KBM-7 (cell line): Measurements from ENCODE around the gene RAB1B.
"Not testable (repeated sequence)": the region's sequence is repeated elsewhere in the genome, so short reads cannot be mapped to it uniquely, and the experiment has no call there.

Experiments used
- DNase-seq: peaks from one replicate; pipeline ENCODE4 v3.0.0-alpha.2; 2015
- in situ Hi-C: fragments of 300-500 bp; cut with MboI; formaldehyde crosslinking; loops from 2 replicates; pipeline ENCODE4 v1.14.3; 2020; ENCODE audit warnings: low sequenced_read_pairs, low pct_unique_long_range_greater_than_20kb, mixed read lengths

Gene RAB1B

DNA sequence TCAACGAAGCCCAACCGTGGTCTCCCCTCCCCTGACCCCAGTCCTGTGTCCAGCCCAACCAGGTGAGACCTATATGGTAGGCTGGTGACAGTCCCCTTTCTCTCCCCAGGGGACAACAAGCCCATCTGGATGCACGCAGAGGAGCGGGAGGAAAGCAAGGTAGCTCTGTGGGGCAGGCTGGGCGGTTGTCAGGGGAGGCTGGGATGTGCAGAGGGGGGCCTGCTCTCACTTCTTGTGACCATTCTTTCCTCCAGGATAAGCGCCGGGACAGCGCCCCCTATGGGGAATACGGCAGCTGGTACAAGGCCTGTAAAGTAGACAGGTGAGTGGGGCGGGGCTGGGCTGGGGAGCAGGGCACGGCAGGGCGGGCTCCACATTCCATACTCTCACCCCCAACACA is 3.5 kb upstream of the RAB1B start:
- in situ Hi-C loops, result no loop called here

DNA sequence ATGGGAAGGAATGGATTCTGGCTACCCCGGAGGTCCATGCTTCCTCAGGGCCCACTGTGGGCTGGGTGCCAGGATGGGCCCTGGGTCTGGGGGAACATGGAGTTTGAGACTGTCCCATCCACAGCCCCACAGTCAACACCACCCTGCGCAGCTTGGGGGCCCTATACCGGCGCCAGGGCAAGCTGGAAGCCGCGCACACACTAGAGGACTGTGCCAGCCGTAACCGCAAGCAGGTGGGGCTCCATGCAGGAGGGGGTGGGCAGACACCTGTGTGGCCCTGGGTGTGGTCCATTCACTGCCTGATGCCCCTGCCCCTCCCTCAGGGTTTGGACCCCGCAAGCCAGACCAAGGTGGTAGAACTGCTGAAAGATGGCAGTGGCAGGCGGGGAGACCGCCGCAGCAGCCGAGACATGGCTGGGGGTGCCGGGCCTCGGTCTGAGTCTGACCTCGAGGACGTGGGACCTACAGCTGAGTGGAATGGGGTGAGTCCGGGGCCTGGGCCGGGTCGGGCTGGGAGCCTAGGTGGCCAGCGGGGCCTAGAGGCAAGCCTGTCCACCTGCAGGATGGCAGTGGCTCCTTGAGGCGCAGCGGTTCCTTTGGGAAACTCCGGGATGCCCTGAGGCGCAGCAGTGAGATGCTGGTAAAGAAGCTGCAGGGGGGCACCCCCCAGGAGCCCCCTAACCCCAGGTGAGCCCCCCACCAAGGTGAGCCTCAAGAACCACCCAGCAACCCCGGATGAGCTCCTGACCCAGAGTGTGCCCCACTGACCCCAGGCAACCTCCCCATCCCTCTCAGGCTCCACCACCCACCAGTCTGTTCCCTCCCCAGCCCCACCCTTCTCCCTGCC is 2.7 kb upstream of the RAB1B start:
- in situ Hi-C loops, result no loop called here
- DNase-seq, result no peak

More for the DNA sequence above, 3.5 kb upstream of the RAB1B start:
- no peak for DNase-seq

DNA sequence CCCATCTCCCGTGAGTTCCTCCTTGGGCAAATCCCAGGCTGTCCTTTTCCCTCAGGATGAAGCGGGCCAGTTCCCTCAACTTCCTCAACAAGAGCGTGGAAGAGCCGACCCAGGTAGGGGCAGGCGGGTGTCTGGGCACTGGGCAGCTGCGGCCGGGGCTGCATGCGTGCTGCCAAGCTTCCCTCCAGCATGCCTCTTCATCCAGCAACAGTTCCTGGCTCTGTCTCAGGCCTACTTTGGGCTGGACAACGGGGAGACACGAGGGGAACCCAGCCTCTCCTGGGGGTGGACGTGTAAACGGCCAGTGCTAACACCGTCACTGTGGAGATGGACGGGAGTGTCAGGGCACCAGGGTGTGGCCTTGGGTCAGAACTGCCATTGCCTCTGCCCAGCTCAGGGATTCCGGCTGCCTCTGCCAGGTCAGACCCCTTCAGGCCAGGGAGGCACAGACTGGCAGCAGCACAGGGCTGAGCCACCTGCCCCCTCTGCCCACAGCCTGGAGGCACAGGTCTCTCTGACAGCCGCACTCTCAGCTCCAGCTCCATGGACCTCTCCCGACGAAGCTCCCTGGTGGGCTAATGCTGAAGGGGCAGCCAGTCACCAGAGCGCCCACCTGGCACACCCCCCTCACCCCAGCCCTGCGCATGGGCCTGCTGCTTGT is 1.9 kb upstream of the RAB1B start:
- DNase-seq, result no peak
- in situ Hi-C loops, result no loop called here

DNA sequence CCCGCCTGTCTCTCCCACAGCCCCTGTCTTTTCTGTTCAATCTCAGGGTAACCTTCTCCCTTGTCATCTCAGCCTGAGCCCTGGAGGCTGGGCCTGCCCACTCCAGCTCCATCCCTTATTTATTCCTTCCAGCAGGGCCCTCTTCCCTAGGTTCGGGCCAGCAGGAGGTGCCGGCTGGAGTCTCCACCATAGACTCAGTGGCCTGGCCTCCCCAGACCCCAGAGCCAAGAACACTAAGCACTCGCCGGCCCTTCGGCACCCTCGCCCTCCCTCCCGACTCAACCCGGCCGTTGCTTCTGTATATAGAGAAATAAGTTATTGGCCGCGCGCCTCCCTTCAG is 1.4 kb upstream of the RAB1B start:
- in situ Hi-C loops, result no loop called here
- DNase-seq, result no peak

DNA sequence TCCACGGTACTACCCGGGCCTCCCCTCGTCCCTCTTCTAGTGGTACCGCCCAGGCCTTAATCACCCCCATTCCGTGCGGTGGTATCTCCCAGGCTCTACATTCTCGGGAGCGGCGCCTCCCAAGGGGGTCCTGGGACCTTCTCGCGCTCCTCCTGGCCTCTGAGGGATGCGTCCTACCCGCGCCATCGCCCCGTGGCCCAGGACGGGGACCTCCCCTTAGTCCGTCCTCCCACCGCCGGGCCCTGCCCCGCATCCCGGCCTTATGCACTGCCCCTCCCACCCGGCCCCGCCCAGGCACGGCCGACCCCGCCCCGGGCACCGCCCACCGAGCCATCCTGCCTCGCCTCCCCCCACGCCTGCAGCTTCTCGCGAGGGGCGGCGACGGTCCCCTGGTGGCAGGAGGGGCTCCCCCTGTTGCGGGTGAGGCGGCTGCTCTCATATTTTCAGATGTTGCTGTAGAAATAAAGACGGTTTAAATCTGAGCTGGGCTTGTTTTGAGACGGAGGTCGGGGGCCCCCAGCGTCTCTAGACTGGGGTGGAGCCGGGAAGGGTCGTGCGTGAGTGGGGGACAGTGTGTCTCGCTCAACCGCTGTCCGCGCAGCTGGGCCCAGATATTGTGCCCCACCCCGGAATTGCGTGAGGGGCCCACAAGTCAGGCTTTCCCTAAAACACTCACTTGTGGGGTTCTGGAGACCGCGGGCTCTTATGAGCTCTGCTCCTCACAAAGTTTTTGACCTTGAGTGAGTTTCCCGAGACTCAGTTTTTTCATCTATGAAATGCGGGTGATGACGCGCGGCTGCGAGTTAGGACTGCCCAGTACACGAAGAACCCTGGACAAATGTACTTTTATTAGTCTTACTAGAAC is 828 bp upstream of the RAB1B start:
- in situ Hi-C loops, result no loop called here
- peak; percentile 67 for DNase-seq

DNA sequence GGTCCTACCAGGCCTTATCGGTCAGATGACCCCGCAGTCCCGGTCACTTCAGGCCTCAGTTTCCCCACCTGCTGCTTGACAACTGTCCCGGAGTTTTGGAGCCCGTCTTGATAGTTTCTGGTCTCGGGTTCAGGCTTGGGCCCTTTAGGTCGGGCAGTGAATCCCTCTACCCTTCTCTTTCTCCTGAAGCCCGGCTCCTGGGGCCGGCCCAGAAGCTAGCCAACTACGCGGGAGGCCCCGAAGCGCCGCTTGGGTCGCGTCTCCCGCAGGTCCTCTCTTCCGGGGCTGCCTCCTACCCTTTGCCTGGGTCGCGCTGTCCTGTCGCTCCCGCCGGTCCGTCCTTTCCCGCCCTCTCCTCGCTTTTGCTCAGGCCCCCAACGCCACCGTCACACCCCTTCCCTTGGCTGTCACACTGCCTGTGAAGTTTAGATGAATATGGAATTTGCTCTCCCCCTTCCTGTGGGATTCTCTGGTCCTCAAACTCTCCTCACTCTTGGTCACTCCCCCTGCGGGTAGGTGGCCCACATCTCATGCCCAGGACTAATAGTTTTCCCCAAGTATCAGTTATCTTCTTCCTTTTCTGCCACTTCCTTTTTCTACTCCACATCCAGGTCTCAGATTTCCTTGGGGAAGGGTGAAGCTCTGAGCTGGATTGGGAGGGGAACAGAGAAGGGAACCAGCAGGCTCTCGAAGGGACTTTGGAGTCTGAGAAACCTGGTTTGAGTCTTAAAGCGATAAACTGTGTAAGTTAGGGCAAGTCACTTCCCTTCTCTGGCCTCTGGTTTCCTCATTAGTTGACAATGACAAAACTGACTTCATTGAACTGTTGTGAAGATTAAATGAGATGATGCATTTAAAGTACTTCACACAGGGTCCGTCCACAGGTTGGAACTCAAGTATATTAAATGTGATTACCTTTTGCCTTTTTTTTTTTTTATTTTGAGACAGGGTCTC is 790 bp downstream of the RAB1B start:
- DNase-seq, result peak; percentile 53
- in situ Hi-C loops, result no loop called here

DNA sequence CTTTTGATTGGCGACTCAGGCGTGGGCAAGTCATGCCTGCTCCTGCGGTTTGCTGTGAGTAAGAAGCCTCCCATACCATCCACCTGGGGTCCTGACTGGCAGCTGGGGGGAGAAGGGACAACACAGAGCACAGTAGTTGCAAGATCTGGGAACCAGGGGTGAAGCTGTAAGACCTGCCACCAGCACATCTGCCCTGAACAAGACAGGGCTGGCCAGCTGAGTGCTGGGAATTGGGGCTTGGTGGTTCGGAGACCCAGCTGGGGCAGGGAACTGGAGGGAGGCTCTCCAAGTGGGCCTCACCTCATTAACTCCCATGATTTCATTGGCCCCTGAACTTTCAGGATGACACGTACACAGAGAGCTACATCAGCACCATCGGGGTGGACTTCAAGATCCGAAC is 3.4 kb downstream of the RAB1B start:
- in situ Hi-C loops, result no loop called here
- no peak for DNase-seq

GRCh38 chr11:66272596-66272995 is 4.2 kb downstream of the RAB1B start:
- no peak for DNase-seq
- in situ Hi-C loops, result no loop called here

DNA sequence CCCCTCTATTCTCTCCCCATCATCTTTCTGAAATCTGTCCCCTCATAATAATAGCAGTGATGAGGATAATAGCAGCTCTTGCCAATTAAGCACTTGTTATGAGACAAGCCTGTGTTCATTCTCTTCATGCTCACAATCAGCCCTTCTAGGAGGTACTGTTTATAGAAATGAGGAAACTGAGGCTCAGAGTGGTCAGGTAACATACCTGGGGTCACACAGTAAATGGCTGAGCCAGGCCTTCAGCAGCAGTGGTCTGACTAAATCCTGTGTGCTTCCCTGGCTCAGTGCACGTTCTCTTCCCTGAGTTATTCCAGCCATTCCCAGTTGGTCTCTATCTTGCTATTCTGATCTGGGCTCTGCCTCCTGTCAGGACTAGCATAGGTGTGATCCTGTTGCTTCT is 5.8 kb downstream of the RAB1B start:
- in situ Hi-C loops, result no loop called here
- DNase-seq, result no peak

DNA sequence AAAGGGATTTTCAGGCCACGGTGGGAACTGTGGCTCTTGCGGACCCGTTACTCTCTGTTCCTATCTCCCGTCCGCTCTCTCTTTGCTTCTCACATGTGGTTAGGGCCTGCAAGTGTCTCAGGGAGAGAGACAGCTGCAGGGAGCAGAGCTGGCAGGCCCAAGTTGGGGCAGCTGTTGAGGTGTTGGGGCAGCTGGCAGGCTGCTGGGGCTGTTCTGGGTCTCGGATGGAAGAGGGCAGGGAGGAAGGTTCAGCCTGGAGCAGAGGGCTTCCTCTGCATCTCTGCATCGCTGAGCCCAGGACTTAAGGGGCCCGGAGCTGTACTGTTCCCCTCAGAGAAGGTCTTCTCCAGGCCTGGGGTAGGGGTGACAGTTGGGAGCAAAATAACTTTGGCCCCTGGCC is 7.0 kb downstream of the RAB1B start:
- in situ Hi-C loops, result no loop called here
- no peak for DNase-seq

GRCh38 chr11:66275984-66276612 is 7.7 kb downstream of the RAB1B start:
- in situ Hi-C loops, result no loop called here
- no peak for DNase-seq

GRCh38 chr11:66276619-66277018 is 8.2 kb downstream of the RAB1B start:
- in situ Hi-C loops, DNase-seq: not testable (repeated sequence)

- DNase-seq, in situ Hi-C loops: not testable (repeated sequence)
These were observed 8.6 kb downstream of the RAB1B start for GRCh38 chr11:66277064-66277463.

DNA sequence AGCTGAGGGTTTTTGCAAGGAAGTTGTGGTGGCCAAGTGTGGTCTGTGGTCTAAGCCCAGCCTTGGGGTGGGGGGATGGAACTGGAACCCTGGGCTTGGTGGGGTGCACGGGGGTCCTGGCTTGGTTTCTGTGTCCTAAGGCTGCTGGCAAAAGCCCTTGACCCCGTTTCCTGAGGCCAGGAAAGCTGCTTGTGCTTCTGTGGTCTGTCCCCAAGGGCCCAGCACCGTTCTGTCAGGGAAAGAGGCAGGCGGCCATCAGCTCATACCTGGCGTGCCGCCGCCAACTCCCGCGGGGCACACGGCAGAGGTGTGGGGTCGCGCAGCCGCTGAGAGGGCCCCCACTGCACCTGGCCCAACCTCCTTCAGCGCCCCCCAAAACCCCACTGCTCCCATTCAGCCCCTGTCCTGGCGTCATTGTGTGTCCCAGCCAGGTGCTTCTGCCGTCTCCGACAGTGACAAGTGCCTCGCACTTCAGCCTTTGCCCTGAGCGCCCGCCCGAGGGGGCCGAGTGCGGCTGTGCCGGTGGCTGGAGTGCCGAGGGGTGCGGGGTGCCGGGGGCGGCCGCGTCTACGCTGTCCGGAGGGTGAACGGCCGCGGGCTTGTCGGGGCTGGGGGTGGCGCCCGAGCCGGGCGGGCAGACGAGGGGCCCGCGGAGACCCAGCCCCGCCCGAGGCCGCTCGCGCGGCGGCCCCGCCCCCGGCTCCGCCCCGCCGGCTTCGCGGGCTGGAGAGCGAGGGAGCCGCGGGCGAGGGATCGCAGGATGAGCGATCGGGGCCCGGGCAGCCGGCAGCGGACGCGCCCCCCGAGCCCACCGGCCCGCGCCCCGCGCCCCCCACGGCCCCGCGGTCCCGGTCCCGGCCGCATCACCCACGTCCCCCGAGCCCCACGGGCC is 9.3 kb downstream of the RAB1B start, which contains the start of gene CNIH2:
Gene CNIH2 (plus strand): TSS at position 705 of the 892 bp plus-strand sequence. CDS start 282 bp downstream, outside the sequence.
- peak; percentile 46 for DNase-seq
- in situ Hi-C loops, result no loop called here

GRCh38 chr11:66278363-66279091 is 10.1 kb downstream of the RAB1B start:
- no peak for DNase-seq
- in situ Hi-C loops, result no loop called here

DNA sequence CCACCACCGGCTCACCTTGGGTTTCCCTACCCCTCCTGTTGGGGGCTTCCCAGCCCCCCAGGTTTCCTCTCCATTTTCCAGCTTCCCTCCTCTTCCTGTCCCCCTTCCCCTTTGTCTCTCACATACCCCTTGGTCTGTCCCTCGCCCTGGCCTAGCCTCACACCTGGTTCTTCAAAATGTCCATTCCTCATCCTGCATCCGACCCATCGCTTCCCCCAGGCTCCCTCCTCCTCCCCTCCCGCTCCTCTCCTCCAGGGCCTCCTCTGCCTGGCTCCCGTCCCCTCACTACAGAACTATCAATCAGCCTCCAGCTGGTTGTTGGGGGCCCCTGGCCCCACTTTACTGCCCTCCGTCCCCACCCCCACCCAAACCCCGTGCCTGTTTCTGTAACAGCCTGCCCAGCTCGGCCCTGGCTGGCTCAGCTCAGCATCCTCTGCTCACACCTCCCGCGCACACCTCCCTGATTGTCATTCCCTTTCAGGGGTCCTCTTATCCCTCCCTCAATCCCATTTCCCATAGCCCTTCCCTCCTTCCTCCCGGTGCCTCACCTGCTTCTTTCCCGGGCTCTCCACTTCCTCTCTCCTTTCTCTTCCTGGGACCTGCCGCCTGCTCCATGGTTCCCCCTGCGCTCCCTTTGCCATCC is 10.8 kb downstream of the RAB1B start:
- in situ Hi-C loops, result no loop called here

More for the DNA sequence above, 10.8 kb downstream of the RAB1B start:
- no peak for DNase-seq
